K562 (cell line): Measurements from ENCODE around the gene SLC7A6. TPM values are rescaled to one million over a fixed set of nuclear protein-coding genes. Genes with fewer than 3 reads are reported as not detected.

ENCODE experiments used
- ATAC-seq: fragments of 200-7000 bp; cut with Tn5 transposase; 3 replicates; pipeline ENCODE4 v1.9.1; 2020; ENCODE audit warnings: moderate library complexity
- BruUV-seq: library from RNA; stranded (reverse); fragments of 400-500 nt; replicated peaks from 2 replicates; lab custom pipeline; 2021; lab: Mats Ljungman, UMichigan
- CTCF ChIA-PET: fragments of 300-600 bp; formaldehyde crosslinking; extraction: SDS; loops from one replicate; lab custom pipeline; 2021; ENCODE audit warnings: low intra/inter-chr PET ratio; lab: Yijun Ruan, JAX
- POLR2A ChIA-PET: fragments of 300-600, 350-650 bp; sonication (Branson Sonifier 250); formaldehyde crosslinking; extraction: SDS; loops from one replicate; lab custom pipeline; 2021; ENCODE audit warnings: antibody characterized with exemption, inconsistent platforms; lab: Yijun Ruan, JAX
- DNase-seq, 4 experiments: peaks; one replicate each; pipeline versions ENCODE4 v3.0.0 to v3.0.0-alpha.2; 2011 to 2018; ENCODE audit warnings: low spot score in 3 of 4, mixed read lengths in 3 of 4; ENCODE audit errors: extremely low read depth in 1 of 4
- FAIRE-seq: peaks from 2 replicates; lab custom pipeline; 2011; peaks lifted over from hg19 to GRCh38; lab: Jason Lieb, UNC
- H2AFZ ChIP-seq: 2 replicates; pipeline ENCODE4 v1.6.0; 2011; ENCODE audit warnings: low read depth, low read length, control low read depth, inconsistent platforms
- H3K27ac ChIP-seq: fragments of 200-600 bp; 3 replicates; pipeline ENCODE4 v1.8.0; 2011; ENCODE audit warnings: low read depth, mild to moderate bottlenecking, control low read depth, inconsistent platforms, low read length, moderate library complexity, mixed read lengths; ENCODE audit errors: extremely low read depth
- H3K27me3 ChIP-seq, 2 experiments: fragments of 300-600 bp in 1 of 2; 2 replicates in 1 of 2; 3 replicates in 1 of 2; pipeline versions ENCODE4 v1.6.0 to v1.8.0; 2011; ENCODE audit warnings: inconsistent platforms in 2 of 2, low read length in 2 of 2, mild to moderate bottlenecking in 1 of 2, mixed read lengths in 1 of 2, moderate library complexity in 1 of 2; ENCODE audit not compliant: control insufficient read depth in 2 of 2, insufficient read depth in 2 of 2
- H3K36me3 ChIP-seq: fragments of 300-600 bp; 3 replicates; pipeline ENCODE4 v1.8.0; 2011; ENCODE audit warnings: mild to moderate bottlenecking, low read length, inconsistent platforms; ENCODE audit not compliant: control insufficient read depth, insufficient read depth
- H3K4me1 ChIP-seq, 2 experiments: fragments of 200-600 bp in 1 of 2; replicated peaks in 1 of 2; 2 replicates in 1 of 2; 3 replicates in 1 of 2; pipeline versions ENCODE4 v1.5.1 to v1.8.0; 2011; ENCODE audit warnings: inconsistent platforms in 2 of 2, low read length in 2 of 2, mild to moderate bottlenecking in 1 of 2, mixed read lengths in 1 of 2, moderate library complexity in 1 of 2; ENCODE audit not compliant: control insufficient read depth in 2 of 2, insufficient read depth in 2 of 2
- H3K4me2 ChIP-seq: 2 replicates; pipeline ENCODE4 v1.6.1; 2011; ENCODE audit warnings: low read length, control low read depth, inconsistent platforms, mixed read lengths; ENCODE audit not compliant: insufficient read depth
- H3K4me3 ChIP-seq: fragments of 200-600 bp; sonication (generic), shearing (Covaris generic); 2 replicates; pipeline ENCODE4 v1.5.1; 2016; ENCODE audit warnings: control low read depth, inconsistent platforms
- H3K79me2 ChIP-seq: fragments of 200-600 bp; 3 replicates; pipeline ENCODE4 v1.8.0; 2011; ENCODE audit warnings: low read length, inconsistent platforms; ENCODE audit not compliant: control insufficient read depth, insufficient read depth
- H3K9ac ChIP-seq, 2 experiments: 2 replicates each; pipeline versions ENCODE4 v1.6.0 to v1.6.1; 2011; ENCODE audit warnings: low read depth in 2 of 2, low read length in 2 of 2, control low read depth in 1 of 2, inconsistent platforms in 1 of 2, mild to moderate bottlenecking in 1 of 2, mixed read lengths in 1 of 2; ENCODE audit not compliant: insufficient read depth in 1 of 2
- H3K9me1 ChIP-seq: one replicate; pipeline ENCODE4 v1.6.0; 2011; ENCODE audit warnings: inconsistent platforms, mild to moderate bottlenecking, low read length, moderate library complexity; ENCODE audit not compliant: control insufficient read depth, insufficient read depth
- H3K9me3 ChIP-seq: replicated peaks from 2 replicates; pipeline ENCODE4 v1.5.1; 2011; ENCODE audit warnings: low read depth, low read length, inconsistent platforms; ENCODE audit not compliant: control insufficient read depth, insufficient read depth
- H4K20me1 ChIP-seq: replicated peaks from 2 replicates; pipeline ENCODE4 v1.6.1; 2011; ENCODE audit warnings: low read length, inconsistent platforms, mixed read lengths; ENCODE audit not compliant: control insufficient read depth, insufficient read depth
- ARID1B ChIP-seq: fragments of 450-650 bp; IDR thresholded peaks from 2 replicates; pipeline ENCODE4 v1.6.1; 2016; ENCODE audit warnings: antibody characterized with exemption, mild to moderate bottlenecking, inconsistent platforms
- BRCA1 ChIP-seq, 2 experiments: fragments of 450-650 bp in 1 of 2; sonication (generic) in 1 of 2; formaldehyde crosslinking in 1 of 2; IDR thresholded peaks; 2 replicates each; pipeline versions ENCODE4 v1.5.0 to v1.6.1; 2017 to 2020; ENCODE audit warnings: mild to moderate bottlenecking in 1 of 2, missing genetic modification reagents in 1 of 2
- HNRNPL ChIP-seq: fragments of 200-400 bp; formaldehyde crosslinking; IDR thresholded peaks from 2 replicates; pipeline ENCODE4 v1.6.1; 2017; ENCODE audit warnings: low read depth, mild to moderate bottlenecking, low read length
- KAT8 ChIP-seq: fragments of 450-650 bp; IDR thresholded peaks from 2 replicates; pipeline ENCODE4 v1.6.1; 2016; ENCODE audit warnings: low read depth, mild to moderate bottlenecking
- MECOM ChIP-seq: fragments of 250-450 bp; sonication (Bioruptor Pico); IDR thresholded peaks from 2 replicates; pipeline ENCODE4 v1.8.0; 2022; ENCODE audit warnings: inconsistent platforms
- RAD51 ChIP-seq: fragments of 450-650 bp; IDR thresholded peaks from 2 replicates; pipeline ENCODE4 v1.7.1; 2016; ENCODE audit warnings: low read depth, mild to moderate bottlenecking, borderline replicate concordance
- RFX5 ChIP-seq: IDR thresholded peaks from 2 replicates; pipeline ENCODE4 v1.6.1; 2011; ENCODE audit warnings: low read depth, mild to moderate bottlenecking, improper control_type of control experiment, low read length
- SIRT6 ChIP-seq: IDR thresholded peaks from one replicate; pipeline ENCODE4 v1.6.1; 2012; ENCODE audit warnings: low read depth, mild to moderate bottlenecking, control low read depth, inconsistent platforms, low read length, moderate library complexity
- SRF ChIP-seq, 2 experiments: fragments of 250-450, 450-650 bp in 1 of 2; sonication (Bioruptor Pico) in 1 of 2; sonication (generic) in 1 of 2; formaldehyde crosslinking; IDR thresholded peaks; 2 replicates each; pipeline versions ENCODE4 v1.5.0 to v1.5.1; 2020 to 2022; ENCODE audit warnings: mild to moderate bottlenecking in 1 of 2, missing genetic modification reagents in 1 of 2
- ZBTB17 ChIP-seq: fragments of 450-650 bp; formaldehyde crosslinking; IDR thresholded peaks from 2 replicates; pipeline ENCODE4 v1.4.0; 2020; ENCODE audit warnings: mild to moderate bottlenecking
- ZNF184 ChIP-seq: sonication (generic); formaldehyde crosslinking; IDR thresholded peaks from 2 replicates; pipeline ENCODE4 v1.5.0; 2020; ENCODE audit warnings: missing genetic modification reagents
- ZNF217 ChIP-seq: sonication (generic); formaldehyde crosslinking; IDR thresholded peaks from 2 replicates; pipeline ENCODE4 v1.8.0; 2022; ENCODE audit warnings: mild to moderate bottlenecking, missing genetic modification reagents
- WGBS: fragments of 100-300 bp; shearing (Covaris generic); methylation state at CpG from one replicate; pipeline ENCODE4 v1.1.6; 2016; ENCODE audit warnings: low coverage, mixed read lengths; ENCODE audit not compliant: insufficient coverage; ENCODE audit errors: missing lambda C conversion rate; 5-methylcytosine and 5-hydroxymethylcytosine counted together
- in situ Hi-C: fragments of 300-500 bp; cut with MboI; formaldehyde crosslinking; loops from 4 replicates; pipeline ENCODE4 v1.15.0; 2018; ENCODE audit warnings: inconsistent platforms, mixed read lengths
- intact Hi-C: fragments of 100-400 bp; cut with micrococcal nuclease; formaldehyde crosslinking; loops from 2 replicates; pipeline ENCODE4 v1.14.2; 2022
- polyA plus RNA-seq, 8 experiments: library from polyadenylated mRNA; depleted of rRNA in 4 of 8; stranded (reverse) in 5 of 8; unstranded in 3 of 8; fragments of >200 nt; fragmentation: Nextera tagmentation in 2 of 8; fragmentation: Illumina TruSeq in 1 of 8; extraction: Ambion mirVana in 2 of 8; extraction: Trizol in 1 of 8; gene quantifications; 2 replicates each; pipeline versions ENCODE4 v1.2.1 to v1.2.3, GENCODE V29; 2011 to 2014; ENCODE audit warnings: inconsistent platforms in 1 of 8, missing spikeins in 1 of 8
- total RNA-seq, 7 experiments: library from RNA; depleted of rRNA in 6 of 7; stranded (reverse); fragments of >200 nt in 6 of 7; fragmentation: Illumina TruSeq in 2 of 7; extraction: Trizol in 2 of 7; gene quantifications; 2 replicates each; pipeline versions ENCODE4 v1.2.1 to v1.2.3, GENCODE V29; 2011 to 2021; ENCODE audit warnings: low replicate concordance in 1 of 7
- TF ChIP-seq, protein P1 (sequence below): sonication (generic); formaldehyde crosslinking; IDR thresholded peaks from 2 replicates; pipeline ENCODE4 v1.8.0; 2023; ENCODE audit warnings: missing genetic modification reagents, mild to moderate bottlenecking, borderline replicate concordance
- TF ChIP-seq, protein P2 (sequence below): sonication (generic); formaldehyde crosslinking; IDR thresholded peaks from 2 replicates; pipeline ENCODE4 v1.8.0; 2022; ENCODE audit warnings: mild to moderate bottlenecking, missing genetic modification reagents
- TF ChIP-seq, protein P3 (sequence below): fragments of 450-650 bp; IDR thresholded peaks from 2 replicates; pipeline ENCODE4 v1.6.1; 2016; ENCODE audit warnings: low read depth, mild to moderate bottlenecking, moderate library complexity

Gene SLC7A6
- total and polyA plus RNA-seq, 9 of the 15 experiments (the other 6 are each of a cell fraction or from before 2014, with no cell fraction given): 12.6 to 60.1 (median 29.8) TPM

DNA sequence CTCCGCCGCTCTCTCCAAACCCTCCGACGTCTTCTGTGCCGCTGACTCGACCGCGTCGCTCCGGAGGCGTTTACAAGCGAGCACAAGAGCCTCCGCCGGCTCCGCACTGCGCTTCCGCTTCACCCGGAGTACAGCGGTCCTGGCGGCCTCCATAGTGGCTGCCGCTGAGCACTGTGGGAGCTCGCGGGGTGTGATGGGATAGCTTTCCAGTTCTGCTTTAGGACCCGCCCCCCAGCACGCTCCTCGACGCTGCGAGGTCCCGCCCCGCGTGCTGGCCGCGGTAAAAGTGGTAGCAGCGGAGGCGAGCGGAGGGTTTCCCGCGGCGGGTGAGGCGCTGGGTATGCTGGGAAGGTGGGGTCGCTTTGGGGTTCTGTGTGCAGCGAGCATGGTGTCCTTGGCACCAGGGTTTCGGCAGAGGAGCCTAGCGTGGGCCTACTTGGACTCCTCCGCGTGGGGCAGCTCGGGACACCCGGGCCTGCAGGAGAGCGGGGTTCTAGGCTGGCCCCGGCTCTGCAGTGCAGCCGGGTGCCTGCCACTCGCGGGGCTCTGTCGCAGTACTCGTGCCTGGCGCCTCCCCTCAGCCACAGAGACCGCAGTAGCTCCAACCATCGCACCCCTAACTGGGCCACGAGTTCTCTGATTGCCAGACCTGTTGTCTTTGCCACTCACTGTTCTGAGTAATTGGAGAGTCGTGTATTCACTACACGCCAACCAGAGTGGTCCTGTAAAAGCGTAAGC is 46.6 kb downstream of the SLC7A6 start, which contains the start of the genes PRMT7 and SLC7A6OS:
Gene PRMT7, plus strand, starts transcription at position 246 of the 738 bp plus-strand sequence. CDS start 4,961 bp downstream, outside the sequence.
Gene SLC7A6OS, minus strand, starts transcription at position 173 of the 738 bp plus-strand sequence. Its CDS starts 20 bp downstream, at position 153.
- peak; percentile 92 for FAIRE-seq
- peak within 1 kb of the TSS; percentile 83 for H2AFZ ChIP-seq
- H3K36me3 ChIP-seq: peaks cover 70% of the 10 kb centered on the region
- H3K9ac ChIP-seq: peak within 1 kb of the TSS; percentile 78 to 94
- peak within 1 kb of the TSS; percentile 81 for H3K4me3 ChIP-seq
- under 1% methylated on average over 53 of the region's 62 CpGs for WGBS
- intact Hi-C loops: loop anchor here (1.0 kb wide), 1 partner anchor 46 kb away; no protein-coding TSS in a partner anchor
- peaks cover 79% of the 10 kb centered on the region for H3K79me2 ChIP-seq
- peak within 1 kb of the TSS; percentile 94 for H3K4me2 ChIP-seq
- no peaks in the 10 kb centered on the region for H3K9me1 ChIP-seq
- no peaks in the 10 kb centered on the region for H4K20me1 ChIP-seq
- peak; percentile 92 to 96 (median 94) for DNase-seq
- peaks cover 14 to 28% of the 10 kb centered on the region in 2 experiments; a peak in 4 of 5 replicates for H3K4me1 ChIP-seq
- no peaks in the 10 kb centered on the region for H3K9me3 ChIP-seq
- TSS peak; percentile 60 for BruUV-seq
- ChIA-PET POLR2A (interaction anchor here (0.5 to 1.7 kb wide), 19 partner anchors 9 to 190 kb away, joined by 3 to 17 read pairs (median 4); partner anchors contain the start of gene SLC7A6), CTCF (no interaction called here)
- H3K27me3 ChIP-seq: no peaks in the 10 kb centered on the region
- peak within 1 kb of the TSS; percentile 79 for H3K27ac ChIP-seq
- in situ Hi-C loops: loop anchor here (10.0 kb wide), 1 partner anchor 316 kb away; the partner anchor contains the start of gene DPEP2
- peak; percentile 99 for ATAC-seq
- TF ChIP-seq RAD51 (no peak), BRCA1 (IDR thresholded peaks at IDR 0.05) (no peak), BRCA1 (CRISPR knock-in tag; IDR thresholded peaks at IDR 0.05) (no peak), RFX5 (no peak), ZBTB17 (no peak), ZNF184 (no peak), SIRT6 (no peak), HNRNPL (peak; percentile 65; the same call in 1 of the 2 replicates), ARID1B (no peak), SRF (CRISPR knock-in tag; IDR thresholded peaks at IDR 0.05) (peak in 1 of 2 experiments; percentile 70; a peak in 1 of 4 replicates), KAT8 (no peak), ZNF217 (CRISPR knock-in tag) (no peak), MECOM (no peak)
- TF ChIP-seq, protein P1, sequence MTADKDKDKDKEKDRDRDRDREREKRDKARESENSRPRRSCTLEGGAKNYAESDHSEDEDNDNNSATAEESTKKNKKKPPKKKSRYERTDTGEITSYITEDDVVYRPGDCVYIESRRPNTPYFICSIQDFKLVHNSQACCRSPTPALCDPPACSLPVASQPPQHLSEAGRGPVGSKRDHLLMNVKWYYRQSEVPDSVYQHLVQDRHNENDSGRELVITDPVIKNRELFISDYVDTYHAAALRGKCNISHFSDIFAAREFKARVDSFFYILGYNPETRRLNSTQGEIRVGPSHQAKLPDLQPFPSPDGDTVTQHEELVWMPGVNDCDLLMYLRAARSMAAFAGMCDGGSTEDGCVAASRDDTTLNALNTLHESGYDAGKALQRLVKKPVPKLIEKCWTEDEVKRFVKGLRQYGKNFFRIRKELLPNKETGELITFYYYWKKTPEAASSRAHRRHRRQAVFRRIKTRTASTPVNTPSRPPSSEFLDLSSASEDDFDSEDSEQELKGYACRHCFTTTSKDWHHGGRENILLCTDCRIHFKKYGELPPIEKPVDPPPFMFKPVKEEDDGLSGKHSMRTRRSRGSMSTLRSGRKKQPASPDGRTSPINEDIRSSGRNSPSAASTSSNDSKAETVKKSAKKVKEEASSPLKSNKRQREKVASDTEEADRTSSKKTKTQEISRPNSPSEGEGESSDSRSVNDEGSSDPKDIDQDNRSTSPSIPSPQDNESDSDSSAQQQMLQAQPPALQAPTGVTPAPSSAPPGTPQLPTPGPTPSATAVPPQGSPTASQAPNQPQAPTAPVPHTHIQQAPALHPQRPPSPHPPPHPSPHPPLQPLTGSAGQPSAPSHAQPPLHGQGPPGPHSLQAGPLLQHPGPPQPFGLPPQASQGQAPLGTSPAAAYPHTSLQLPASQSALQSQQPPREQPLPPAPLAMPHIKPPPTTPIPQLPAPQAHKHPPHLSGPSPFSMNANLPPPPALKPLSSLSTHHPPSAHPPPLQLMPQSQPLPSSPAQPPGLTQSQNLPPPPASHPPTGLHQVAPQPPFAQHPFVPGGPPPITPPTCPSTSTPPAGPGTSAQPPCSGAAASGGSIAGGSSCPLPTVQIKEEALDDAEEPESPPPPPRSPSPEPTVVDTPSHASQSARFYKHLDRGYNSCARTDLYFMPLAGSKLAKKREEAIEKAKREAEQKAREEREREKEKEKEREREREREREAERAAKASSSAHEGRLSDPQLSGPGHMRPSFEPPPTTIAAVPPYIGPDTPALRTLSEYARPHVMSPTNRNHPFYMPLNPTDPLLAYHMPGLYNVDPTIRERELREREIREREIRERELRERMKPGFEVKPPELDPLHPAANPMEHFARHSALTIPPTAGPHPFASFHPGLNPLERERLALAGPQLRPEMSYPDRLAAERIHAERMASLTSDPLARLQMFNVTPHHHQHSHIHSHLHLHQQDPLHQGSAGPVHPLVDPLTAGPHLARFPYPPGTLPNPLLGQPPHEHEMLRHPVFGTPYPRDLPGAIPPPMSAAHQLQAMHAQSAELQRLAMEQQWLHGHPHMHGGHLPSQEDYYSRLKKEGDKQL (CRISPR knock-in tag): 0 out of 2 replicates have a peak, but pooled peaks have one; percentile 94
- TF ChIP-seq, protein P2, sequence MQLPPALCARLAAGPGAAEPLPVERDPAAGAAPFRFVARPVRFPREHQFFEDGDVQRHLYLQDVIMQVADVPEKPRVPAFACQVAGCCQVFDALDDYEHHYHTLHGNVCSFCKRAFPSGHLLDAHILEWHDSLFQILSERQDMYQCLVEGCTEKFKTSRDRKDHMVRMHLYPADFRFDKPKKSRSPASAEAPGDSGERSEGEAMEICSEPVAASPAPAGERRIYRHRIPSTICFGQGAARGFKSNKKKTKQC (CRISPR knock-in tag): peak; percentile 87; the same call in 1 of the 2 replicates
- TF ChIP-seq, protein P3, sequence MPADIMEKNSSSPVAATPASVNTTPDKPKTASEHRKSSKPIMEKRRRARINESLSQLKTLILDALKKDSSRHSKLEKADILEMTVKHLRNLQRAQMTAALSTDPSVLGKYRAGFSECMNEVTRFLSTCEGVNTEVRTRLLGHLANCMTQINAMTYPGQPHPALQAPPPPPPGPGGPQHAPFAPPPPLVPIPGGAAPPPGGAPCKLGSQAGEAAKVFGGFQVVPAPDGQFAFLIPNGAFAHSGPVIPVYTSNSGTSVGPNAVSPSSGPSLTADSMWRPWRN: peak; percentile 55; the same call in 1 of the 2 replicates
